ENCODE measurements around the gene SLC22A1.

The SLC22A1 gene

GRCh38 chr6:160188773-160189172 lies 67.2 kb downstream of the SLC22A1 start:
- TF ChIP-seq CTCF (IDR thresholded peaks at IDR 0.05; ENCODE audit: low read depth, low read length) (no peak), MYC (IDR thresholded peaks at IDR 0.05; ENCODE audit: low read depth, low read length) (no peak), POLR2A (IDR thresholded peaks at IDR 0.05; ENCODE audit: extremely low read depth, insufficient read length) (no peak)
- TF ChIP-seq, protein P1, sequence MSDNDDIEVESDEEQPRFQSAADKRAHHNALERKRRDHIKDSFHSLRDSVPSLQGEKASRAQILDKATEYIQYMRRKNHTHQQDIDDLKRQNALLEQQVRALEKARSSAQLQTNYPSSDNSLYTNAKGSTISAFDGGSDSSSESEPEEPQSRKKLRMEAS (IDR thresholded peaks at IDR 0.05; ENCODE audit: low read depth, low read length) = no peak
- no peak overlapping the region for H3K4me3 ChIP-seq (ENCODE audit: low read depth, low read length)
- no peak for DNase-seq (ENCODE audit: low read depth)

GRCh38 chr6:160190081-160190480 lies 68.5 kb downstream of the SLC22A1 start:
- no peak overlapping the region for H3K4me3 ChIP-seq (ENCODE audit: low read depth, low read length)
- DNase-seq (ENCODE audit: low read depth) = no peak
- TF ChIP-seq, protein P1 (IDR thresholded peaks at IDR 0.05; ENCODE audit: low read depth, low read length) = no peak
- no peak for TF ChIP-seq POLR2A (IDR thresholded peaks at IDR 0.05; ENCODE audit: extremely low read depth, insufficient read length)
- no peak for TF ChIP-seq MYC (IDR thresholded peaks at IDR 0.05; ENCODE audit: low read depth, low read length)
- no peak for TF ChIP-seq CTCF (IDR thresholded peaks at IDR 0.05; ENCODE audit: low read depth, low read length)

DNA sequence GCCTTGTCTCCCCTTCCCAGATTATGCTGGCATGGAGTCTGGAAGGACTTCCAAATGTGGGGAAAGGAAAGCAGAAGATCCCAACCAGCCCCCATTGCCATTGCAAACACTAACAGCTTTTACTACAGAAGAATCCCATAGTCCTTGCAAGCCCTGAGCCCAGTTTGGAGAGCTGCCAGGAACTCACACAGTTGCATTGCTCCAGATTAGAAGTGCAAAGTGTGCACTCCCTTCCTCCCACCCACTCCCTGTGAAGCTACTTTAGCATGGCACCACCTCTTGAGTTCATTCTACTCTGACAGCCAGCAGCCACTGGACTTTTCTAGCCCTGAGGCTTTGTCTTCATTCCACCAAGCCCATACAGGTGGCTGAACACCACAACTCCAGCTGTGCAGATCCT lies 69.4 kb downstream of the SLC22A1 start:
- DNase-seq (ENCODE audit: low read depth) = no peak
- TF ChIP-seq MYC (IDR thresholded peaks at IDR 0.05; ENCODE audit: low read depth, low read length) = no peak
- H3K4me3 ChIP-seq (ENCODE audit: low read depth, low read length) = no peak overlapping the region

DNA sequence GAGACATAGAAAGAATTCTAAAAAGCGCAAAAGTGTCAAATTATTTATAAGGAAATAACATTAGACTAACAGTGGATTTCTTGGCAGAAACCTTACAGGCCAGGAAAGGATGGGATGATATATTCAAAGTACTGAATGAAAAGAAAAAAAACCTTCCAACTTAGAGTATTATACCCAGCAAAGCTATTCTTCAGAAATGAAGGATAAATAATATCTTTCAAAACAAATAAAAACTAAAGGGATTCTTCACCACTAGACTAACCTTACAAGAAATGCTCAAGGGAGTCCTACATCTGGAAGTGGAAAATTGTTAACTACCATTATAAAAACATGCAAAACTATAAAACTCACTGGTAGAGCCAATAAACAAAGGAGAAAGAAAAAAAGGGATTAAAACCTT lies 71.2 kb downstream of the SLC22A1 start:
- TF ChIP-seq MYC (IDR thresholded peaks at IDR 0.05; ENCODE audit: low read depth, low read length) (no peak), CTCF (IDR thresholded peaks at IDR 0.05; ENCODE audit: low read depth, low read length) (no peak), POLR2A (IDR thresholded peaks at IDR 0.05; ENCODE audit: extremely low read depth, insufficient read length) (no peak)
- TF ChIP-seq, protein P1 (IDR thresholded peaks at IDR 0.05; ENCODE audit: low read depth, low read length) = no peak
- H3K4me3 ChIP-seq (ENCODE audit: low read depth, low read length) = no peak overlapping the region
- no peak for DNase-seq (ENCODE audit: low read depth)

DNA sequence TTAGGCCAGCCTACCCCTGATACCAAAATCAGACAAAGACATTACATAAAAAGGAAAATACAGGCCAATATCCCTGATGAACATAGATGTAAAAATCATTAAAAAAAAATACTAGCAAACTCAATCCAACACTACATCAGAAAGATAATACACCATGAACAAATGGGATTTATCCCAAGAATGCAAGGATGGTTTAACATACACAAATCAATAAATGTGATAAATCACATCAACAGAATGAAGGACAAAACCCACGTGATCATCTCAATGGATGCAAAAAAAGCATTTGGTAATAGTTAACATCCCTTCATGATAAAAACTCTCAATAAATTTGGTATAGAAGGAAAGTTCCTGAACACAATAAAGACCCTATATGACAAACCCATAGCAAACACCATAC lies 73.2 kb downstream of the SLC22A1 start:
- no peak for DNase-seq (ENCODE audit: low read depth)
- no peak overlapping the region for H3K4me3 ChIP-seq (ENCODE audit: low read depth, low read length)
- TF ChIP-seq CTCF (IDR thresholded peaks at IDR 0.05; ENCODE audit: low read depth, low read length) (no peak), POLR2A (IDR thresholded peaks at IDR 0.05; ENCODE audit: extremely low read depth, insufficient read length) (no peak), MYC (IDR thresholded peaks at IDR 0.05; ENCODE audit: low read depth, low read length) (no peak)
- TF ChIP-seq, protein P1 (IDR thresholded peaks at IDR 0.05; ENCODE audit: low read depth, low read length) = no peak

DNA sequence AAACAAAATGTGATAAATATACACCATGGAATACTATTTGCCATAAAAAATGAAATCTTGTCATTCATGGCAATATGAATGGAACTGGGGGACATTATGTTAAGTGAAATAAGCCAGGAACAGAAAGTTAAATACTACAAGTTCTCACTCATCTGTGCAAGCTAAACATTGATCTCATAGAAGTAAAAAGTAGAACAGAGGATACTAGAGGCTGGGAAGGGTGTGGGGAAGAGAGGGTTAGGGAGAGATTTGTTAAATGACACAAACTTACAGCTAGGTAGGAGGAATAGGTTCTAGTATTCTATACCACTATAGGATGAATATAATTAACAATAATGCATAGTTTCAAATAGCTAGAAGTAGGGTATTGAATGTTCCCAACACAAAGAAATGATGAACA lies 76.0 kb downstream of the SLC22A1 start:
- no peak for DNase-seq (ENCODE audit: low read depth)

More for the DNA sequence above, 76.0 kb downstream of the SLC22A1 start:
- no peak overlapping the region for H3K4me3 ChIP-seq (ENCODE audit: low read depth, low read length)
- TF ChIP-seq MYC (IDR thresholded peaks at IDR 0.05; ENCODE audit: low read depth, low read length) (no peak), CTCF (IDR thresholded peaks at IDR 0.05; ENCODE audit: low read depth, low read length) (no peak), POLR2A (IDR thresholded peaks at IDR 0.05; ENCODE audit: extremely low read depth, insufficient read length) (no peak)
- TF ChIP-seq, protein P1 (IDR thresholded peaks at IDR 0.05; ENCODE audit: low read depth, low read length) = no peak
